Activated CD4-positive, alpha-beta T cell treated with anti-CD3 and anti-CD28 coated beads, Interleukin-2, amount 50 U/mL, for 1 hour (primary cell): Measurements from ENCODE around the gene TRIM27.
A peak's percentile ranks its signal among the peaks of the same experiment; 100 is the strongest.
"Not testable (repeated sequence)": the region's sequence is repeated elsewhere in the genome, so short reads cannot be mapped to it uniquely, and the experiment has no call there.

ENCODE experiments used
- DNase-seq: peaks from one replicate; pipeline ENCODE4 v3.0.0-alpha.2; 2020

TRIM27 gene

DNA sequence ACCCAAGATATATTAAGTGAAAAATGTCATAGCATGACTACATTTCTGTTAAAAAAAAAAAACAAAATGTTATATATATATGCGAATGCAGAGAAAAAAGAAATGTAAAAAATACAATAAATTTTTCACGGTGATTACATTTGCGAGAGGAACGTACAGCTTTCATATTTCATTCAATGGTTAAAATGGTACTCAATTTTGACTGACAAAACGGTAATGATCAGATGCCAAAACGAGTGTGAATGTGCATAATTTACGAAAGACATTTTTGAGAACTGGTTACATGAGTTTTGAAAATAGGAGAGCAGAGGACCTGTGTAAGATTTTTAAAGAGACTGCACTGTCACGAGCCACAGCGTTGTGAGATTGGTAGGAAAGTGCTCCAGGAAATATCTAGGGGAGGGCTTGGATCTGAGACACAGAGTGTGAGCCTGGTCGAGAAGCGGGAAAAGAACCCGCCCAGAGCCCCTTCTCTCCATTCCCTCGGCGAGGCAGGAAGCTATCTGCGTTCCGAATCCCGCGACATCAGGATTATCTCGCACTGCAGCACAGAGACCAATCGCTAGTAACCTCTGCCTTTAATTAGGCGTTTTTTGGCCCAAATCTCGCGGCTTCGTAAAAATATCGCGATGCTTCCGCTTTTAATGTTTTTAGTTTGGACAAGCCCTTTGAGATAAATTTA, 28.5 kb downstream of the TRIM27 start:
- DNase-seq: peak; percentile 89

GRCh38 chr6:28893172-28893799, 30.5 kb downstream of the TRIM27 start:
- DNase-seq: no peak

DNA sequence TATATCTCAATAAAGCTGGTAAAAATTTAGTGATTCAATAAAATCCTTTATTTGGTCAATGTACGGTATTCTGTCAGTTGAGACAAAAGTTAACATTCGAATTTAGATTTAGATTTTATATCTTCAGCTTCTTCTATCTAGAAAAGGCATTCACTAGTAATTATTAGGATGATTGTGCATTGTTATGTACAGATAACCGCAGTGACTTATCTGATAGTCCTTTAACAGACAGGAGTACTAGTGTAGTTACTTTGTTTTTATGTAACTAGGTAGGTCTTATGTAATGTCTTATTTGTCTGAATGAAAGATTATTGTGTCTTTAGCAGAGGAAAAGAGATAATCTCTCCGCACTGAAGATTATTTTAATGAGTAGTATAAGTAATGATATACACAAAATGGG, 31.3 kb downstream of the TRIM27 start:
- DNase-seq: no peak

DNA sequence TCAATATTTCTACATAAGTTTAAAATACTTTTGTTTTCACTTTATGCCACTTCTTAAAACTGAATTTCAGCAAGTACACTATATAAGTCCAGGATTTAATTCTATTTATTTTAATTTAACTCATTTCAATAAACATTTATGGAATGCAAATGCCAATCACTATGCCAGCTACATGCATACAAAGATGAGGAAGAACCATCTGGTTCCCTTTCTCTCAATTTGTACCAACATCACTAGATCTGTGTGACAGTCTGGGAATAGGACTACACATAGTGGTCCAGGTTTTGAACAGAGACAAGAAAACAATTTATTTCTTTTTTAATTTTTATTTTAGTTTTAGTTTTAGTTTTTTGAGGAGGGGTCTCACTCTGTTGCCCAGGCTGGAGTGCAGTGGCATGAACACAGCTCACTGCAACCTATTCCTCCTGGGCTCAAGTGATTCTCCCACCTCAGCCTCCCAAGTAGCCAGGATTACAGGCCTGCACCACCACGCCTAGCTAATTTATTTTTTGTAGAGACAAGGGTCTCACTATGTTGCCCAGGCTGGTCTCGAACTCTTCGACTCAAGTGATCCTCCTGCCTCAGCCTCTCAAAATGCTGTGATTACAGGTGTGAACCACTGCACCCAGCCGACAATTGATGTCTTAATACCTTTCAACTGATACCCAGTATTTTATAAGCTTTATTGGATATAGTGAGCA, 35.8 kb downstream of the TRIM27 start:
- no peak for DNase-seq

GRCh38 chr6:28886079-28886439, 37.7 kb downstream of the TRIM27 start:
- DNase-seq: no peak

- DNase-seq: peak; percentile 70
These were observed 39.2 kb downstream of the TRIM27 start for GRCh38 chr6:28884423-28885131.

GRCh38 chr6:28880894-28881780, 42.6 kb downstream of the TRIM27 start:
- peak; percentile 48 for DNase-seq

DNA sequence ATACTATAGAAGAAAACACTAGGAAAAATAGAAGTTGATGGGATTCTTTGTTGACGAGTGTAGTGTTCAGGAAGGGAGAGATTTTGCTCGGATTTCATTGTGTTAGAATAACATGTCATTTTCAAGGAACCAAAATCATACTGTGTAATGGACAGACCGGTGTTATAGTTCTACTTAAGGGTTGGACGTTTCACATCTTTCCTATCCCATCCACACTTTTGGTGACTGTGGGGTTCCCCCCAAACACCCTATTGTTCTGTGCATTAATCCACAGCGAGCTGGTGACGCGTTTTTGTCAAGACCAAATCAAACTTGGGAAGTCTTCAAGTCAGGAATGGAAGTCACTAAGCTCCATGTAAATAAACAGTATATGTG, 43.3 kb downstream of the TRIM27 start:
- DNase-seq: no peak

GRCh38 chr6:28876710-28877109, 47.1 kb downstream of the TRIM27 start:
- DNase-seq: no peak

- DNase-seq: no peak
These were observed 48.5 kb downstream of the TRIM27 start for GRCh38 chr6:28875191-28875747.

GRCh38 chr6:28872157-28872817, 51.5 kb downstream of the TRIM27 start:
- not testable (repeated sequence) for DNase-seq

- DNase-seq: no peak
These were observed 52.2 kb downstream of the TRIM27 start for GRCh38 chr6:28871335-28872156.

GRCh38 chr6:28868873-28869272, 54.9 kb downstream of the TRIM27 start:
- no peak for DNase-seq

- DNase-seq: no peak
These were observed 56.7 kb downstream of the TRIM27 start for GRCh38 chr6:28867086-28867409.

DNA sequence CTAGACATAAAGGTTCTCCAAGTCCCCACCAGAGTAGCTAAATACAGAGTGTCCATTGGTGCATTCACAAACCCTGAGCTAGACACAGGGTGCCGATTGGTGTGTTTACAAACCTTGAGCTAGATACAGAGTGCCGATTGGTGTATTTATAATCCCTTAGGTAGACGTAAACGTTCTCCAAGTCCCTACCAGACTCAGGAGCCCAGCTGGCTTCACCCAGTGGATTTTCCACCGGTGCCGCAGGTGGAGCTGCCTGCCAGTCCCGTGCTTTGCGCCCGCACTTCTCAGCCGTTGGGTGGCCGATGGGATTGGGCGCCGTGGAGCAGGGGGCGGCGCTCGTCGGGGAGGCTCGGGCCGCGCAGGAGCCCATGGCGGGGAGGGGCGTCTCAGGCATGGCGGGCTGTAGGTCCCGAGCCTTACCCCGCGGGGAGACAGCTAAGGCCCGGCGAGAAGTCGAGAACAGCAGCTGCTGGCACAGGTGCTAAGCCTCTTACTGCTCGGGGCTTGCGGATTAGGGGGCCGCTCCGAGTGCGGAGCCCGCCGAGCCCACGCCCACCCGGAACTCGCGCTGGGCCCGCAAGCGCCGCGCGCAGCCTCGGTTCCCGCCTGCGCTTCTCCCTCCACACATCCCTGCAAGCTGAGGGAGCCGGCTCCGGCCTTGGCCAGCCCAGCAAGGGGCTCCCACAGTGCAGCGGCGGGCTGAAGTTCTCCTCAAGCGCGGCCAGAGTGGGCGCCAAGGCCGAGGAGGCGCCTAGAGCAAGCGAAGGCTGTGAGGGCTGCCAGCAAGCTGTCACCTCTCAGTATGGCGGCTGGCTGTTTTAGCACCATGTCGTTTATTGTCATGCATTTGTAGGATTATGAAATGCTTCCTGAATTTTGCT, 57.3 kb downstream of the TRIM27 start:
- DNase-seq: peak; percentile 67

DNA sequence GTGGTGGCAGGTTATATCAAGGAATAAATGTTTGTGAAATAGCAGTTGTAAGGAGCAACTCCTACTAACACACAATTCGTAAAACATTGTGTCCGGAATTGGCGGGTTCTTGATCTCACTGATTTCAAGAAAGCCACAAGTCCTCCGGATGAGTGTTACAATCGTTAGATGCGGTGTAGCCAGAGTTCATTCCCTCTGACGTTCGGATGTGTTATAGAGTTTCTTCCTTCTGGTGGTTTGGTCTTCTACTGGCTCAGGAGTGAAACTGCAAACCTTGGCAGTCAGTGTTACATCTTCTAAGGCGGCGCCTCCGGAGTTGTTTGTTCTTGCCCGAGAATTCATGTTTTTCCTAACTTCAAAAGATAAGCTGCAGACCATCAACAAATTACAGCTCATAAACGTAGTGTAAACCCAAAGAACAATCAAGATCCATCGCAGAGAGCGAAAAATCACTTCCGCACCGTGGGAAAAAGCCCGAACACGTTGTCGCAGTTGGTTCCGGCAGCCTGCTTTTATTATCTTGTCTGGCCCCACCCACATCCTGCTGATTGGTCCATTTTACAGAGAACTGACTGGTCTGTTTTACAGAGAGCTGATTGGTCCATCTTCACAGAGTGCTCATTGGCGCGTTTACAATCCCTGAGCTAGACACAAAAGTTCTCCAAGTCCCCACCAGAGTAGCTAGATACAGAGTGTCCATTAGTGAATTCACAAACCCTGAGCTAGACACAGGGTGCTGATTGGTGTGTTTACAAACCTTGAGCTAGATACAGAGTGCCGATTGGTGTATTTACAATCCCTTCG, 58.2 kb downstream of the TRIM27 start:
- peak; percentile 42 for DNase-seq

DNA sequence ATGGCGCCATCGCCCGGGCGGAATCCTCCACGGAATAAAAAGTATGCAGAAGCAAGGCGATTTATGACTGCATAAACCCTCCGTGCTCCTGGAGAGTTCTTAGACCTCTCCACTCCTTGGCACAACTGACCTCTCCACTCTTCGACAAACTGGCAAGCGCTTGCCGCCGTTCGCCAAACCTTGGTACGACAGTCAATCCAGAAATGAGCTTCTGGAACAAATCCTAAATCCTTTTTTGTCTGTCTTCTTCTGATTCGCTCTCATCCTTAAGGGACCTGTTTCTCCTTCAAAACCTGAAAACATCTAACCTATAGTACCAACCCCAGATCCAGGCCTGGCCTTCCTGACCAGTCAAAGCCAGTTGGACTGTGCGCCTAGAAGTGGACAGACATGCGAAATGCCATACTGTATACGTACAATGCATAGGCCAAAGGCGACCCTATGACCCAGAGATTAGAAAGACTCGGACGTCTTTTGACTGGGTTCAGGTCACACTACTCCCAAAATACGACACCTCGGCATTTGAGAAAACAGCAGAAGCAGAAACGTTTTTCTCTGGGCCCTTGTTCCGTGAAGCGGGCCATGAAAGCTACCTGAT, 59.4 kb downstream of the TRIM27 start:
- DNase-seq: no peak

DNA sequence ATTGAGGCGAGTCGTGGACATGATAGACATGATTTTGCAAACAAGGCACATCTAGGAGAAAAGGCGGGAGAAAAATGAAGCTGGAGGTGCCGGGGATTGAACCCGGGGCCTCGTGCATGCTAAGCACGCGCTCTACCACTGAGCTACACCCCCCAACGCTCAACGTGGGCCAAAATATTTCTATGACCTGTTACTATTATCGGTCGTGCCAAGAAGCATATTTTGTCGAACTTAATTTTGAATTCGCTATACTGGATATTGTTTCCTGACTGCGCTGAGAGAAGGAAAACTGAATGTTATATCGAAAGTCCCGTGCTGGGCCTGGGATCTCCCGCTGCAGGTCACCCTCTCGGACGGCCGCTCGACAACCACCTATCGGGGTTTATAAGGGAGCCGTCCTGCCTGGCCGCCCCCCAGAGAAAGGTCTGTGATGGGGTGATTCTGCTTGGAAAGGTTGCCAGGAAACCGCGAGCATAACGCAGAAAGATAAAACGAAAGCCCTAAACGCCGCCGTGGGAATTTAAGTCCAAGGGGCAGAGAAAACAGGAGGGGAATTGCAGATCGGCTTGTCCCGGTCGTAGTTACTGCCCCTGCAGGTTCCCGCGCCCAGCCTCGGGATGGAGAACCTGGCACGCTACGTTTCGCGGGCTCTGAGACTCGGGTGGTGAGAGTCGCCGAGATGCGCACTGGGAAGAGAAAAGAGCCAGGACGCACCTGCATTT, 60.0 kb downstream of the TRIM27 start:
- peak; percentile 79 for DNase-seq
